D341Med (cell line): Measurements from ENCODE around the gene SYT15.
"Not testable (repeated sequence)": the region's sequence is repeated elsewhere in the genome, so short reads cannot be mapped to it uniquely, and the experiment has no call there.

Experiments
- DNase-seq: peaks from one replicate; pipeline ENCODE4 v3.0.0; 2012; ENCODE audit warnings: low spot score

SYT15 gene

DNA sequence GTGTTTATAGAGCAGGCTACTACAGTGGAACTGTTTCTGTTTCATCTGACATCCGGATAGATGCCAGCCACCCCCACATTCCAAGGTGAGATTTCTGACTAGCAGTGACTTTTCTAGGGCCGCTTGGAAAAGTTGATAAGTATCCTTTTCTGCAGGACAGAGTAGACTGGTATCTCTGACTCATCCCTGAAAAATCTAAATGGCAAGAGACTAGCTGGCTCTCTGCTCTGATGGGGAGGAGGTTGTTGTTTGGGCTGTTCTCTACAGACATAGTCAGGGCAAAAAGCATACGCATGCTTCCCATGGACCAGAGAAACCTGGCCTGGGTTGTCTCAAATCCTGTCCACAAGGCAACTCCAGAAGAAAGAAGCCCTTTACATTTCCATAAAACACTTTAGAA is 10.7 kb downstream of the SYT15 start:
- DNase-seq, result not testable (repeated sequence)

- DNase-seq, result not testable (repeated sequence)
Observed at GRCh38 chr10:46591053-46591452, 12.1 kb downstream of the SYT15 start.

- DNase-seq, result not testable (repeated sequence)
Observed at GRCh38 chr10:46593307-46593706, 14.4 kb downstream of the SYT15 start.

GRCh38 chr10:46594453-46595063 is 15.6 kb downstream of the SYT15 start:
- DNase-seq, result not testable (repeated sequence)

- DNase-seq, result not testable (repeated sequence)
Observed at GRCh38 chr10:46596570-46596969, 17.6 kb downstream of the SYT15 start.

GRCh38 chr10:46597616-46598246 is 18.8 kb downstream of the SYT15 start:
- not testable (repeated sequence) for DNase-seq

DNA sequence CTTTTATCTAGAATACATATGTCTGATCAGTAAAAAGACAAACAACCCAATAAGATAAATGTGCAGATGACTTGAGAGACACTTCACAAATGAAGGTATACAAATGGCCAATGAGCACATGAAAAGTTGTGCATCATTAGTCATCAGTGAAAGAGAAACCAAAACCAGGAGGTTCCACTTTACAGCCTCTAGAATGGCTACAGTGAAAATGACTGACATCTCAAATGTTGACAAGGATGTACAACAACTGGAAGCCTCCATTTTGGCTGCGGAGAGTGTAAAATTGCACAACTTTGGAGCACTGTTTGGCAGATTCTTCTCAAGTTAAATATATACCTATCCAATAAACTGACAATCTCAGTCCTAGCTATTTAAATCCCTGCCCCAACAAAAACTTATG is 21.6 kb downstream of the SYT15 start:
- DNase-seq, result not testable (repeated sequence)

DNA sequence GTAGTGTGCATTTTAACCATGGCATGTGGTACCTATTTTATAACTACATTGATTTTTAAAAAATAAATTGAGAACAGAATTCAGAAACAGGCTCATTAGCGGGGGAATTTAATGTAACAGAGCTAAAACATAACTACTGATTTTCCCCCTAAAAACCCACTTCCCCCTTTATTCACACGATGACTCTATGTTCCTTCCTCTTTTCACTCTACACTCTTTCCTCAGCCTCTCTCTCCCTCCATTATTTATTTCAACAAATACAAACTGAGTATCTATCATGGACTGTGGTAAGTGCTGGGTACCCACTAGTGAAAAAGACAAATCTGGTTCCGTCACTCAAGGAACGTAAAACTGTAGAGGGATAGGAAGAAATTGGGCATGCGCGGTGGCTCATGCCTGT is 36.6 kb downstream of the SYT15 start:
- not testable (repeated sequence) for DNase-seq

DNA sequence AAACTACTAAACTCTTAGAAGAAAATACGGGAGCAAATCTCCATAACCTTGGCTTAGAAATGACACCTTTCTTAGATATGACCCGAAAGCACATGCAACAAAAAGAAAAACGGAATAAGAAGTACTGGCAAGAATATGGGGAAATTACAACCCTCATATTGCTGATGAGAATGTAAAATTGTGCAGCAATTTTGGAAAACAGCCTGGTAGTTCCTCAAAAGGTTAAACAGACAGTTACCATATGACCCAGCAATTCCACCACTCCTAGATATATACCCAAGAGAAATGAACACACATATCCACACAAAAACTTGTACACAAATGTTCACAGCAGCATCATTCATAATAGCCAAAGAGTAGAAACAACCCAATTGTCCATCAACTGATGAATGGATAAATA is 37.3 kb downstream of the SYT15 start:
- not testable (repeated sequence) for DNase-seq

GRCh38 chr10:46617134-46617533 is 38.2 kb downstream of the SYT15 start:
- not testable (repeated sequence) for DNase-seq

DNA sequence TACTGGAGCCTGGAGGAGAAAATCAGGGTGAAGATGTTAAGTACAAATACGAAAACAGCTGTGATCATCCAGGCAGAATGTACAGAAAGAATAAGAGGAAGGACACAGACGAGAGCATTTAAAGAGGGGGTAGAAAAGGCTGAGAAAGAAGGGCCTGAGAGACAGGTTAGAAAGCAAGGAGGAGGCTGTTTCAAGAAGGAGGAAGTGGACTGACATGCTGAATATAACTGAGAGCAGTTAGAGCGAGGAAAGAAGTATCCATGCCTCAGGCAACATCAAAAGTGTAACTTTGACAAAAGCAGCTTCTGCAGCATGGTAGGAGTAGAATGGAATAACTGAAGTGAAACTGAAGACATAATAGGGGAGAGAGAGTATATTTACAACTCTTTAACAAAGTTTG is 39.0 kb downstream of the SYT15 start:
- DNase-seq, result not testable (repeated sequence)

GRCh38 chr10:46623899-46624654 is 45.1 kb downstream of the SYT15 start:
- DNase-seq, result not testable (repeated sequence)

- not testable (repeated sequence) for DNase-seq
Observed at GRCh38 chr10:46629805-46630204, 50.9 kb downstream of the SYT15 start.

- DNase-seq, result not testable (repeated sequence)
Observed at GRCh38 chr10:46630816-46631215, 51.9 kb downstream of the SYT15 start.

GRCh38 chr10:46631683-46632082 is 52.8 kb downstream of the SYT15 start:
- not testable (repeated sequence) for DNase-seq

DNA sequence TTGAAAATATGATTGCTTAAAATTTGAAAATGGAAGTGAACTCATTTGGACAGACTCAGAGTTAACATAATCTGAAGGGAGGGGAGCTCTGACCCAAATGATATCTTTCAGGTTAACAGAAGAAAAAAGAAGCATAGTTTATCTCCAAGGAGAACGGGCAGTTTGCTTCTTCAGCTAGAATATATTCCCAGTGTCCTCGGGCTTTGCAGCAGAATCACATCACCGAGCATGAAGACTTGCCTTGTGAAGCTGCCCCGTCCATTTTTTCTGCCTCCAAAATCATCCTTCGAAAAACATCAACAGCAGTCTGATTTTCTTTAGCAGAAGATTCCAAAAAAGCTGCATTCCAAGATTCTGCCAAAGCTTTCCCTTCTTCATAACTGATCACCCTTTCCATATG is 55.8 kb downstream of the SYT15 start:
- not testable (repeated sequence) for DNase-seq

DNA sequence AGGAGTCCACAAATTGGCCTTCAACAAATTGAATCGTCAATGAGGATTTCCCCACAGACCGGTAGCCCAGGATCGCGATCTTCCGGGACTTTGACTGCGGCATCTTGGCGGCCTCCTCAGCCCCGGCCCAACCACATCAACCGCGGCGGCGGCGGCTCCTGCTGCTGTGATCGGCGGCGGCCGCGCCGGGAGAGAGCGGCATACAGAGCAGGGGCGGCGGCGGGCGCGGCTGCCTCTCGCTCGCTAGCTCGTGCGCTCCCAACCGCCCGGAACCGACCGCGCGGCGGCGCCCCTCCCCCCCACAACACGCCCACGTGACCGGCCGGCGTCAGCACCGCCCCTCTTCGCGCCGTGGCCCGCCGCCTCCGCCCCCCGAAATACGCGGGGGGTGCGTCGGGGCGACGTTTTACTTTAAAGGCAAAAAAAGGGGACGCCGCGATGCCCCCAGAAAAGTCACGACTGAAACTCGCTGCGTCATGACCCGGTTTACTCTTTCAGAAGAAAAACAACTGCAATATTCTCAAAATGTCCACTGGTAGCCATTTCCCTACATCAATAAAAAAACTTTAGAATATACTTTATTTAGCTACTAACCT is 56.5 kb downstream of the SYT15 start:
- DNase-seq, result not testable (repeated sequence)

GRCh38 chr10:46640005-46640404 is 61.1 kb downstream of the SYT15 start:
- not testable (repeated sequence) for DNase-seq
